SK-N-MC (cell line): ENCODE measurements around the gene ZIM2.

Experiments
- DNase-seq: peaks from one replicate; pipeline ENCODE4 v3.0.0-alpha.2; 2011; ENCODE audit warnings: low read depth, low spot score
- H3K27ac ChIP-seq: fragments of 200-600 bp; sonication (generic); 2 replicates; pipeline ENCODE4 v1.5.1; 2016; ENCODE audit warnings: mixed run types
- H3K36me3 ChIP-seq: fragments of 200-600 bp; sonication (generic); 2 replicates; pipeline ENCODE4 v1.6.1; 2017; ENCODE audit warnings: antibody characterized with exemption, low read length, mixed read lengths; ENCODE audit not compliant: insufficient read depth
- H3K4me3 ChIP-seq: fragments of 200-600 bp; sonication (generic); 2 replicates; pipeline ENCODE4 v1.5.1; 2016
- H3K9ac ChIP-seq: fragments of 200-600 bp; sonication (generic); 2 replicates; pipeline ENCODE4 v1.8.0; 2017; ENCODE audit warnings: mixed run types, mixed read lengths; ENCODE audit not compliant: insufficient read length
- H3K9me3 ChIP-seq: fragments of 200-600 bp; sonication (generic); 2 replicates; pipeline ENCODE4 v1.6.1; 2017; ENCODE audit warnings: low read depth, mild to moderate bottlenecking, antibody characterized with exemption, low read length, moderate library complexity, mixed read lengths
- EZH2 ChIP-seq: fragments of 200-600 bp; sonication (generic); IDR thresholded peaks from one replicate; pipeline ENCODE4 v1.6.1; 2017; ENCODE audit warnings: antibody characterized with exemption
- FOXP2 ChIP-seq: optimal IDR thresholded peaks from 2 replicates; pipeline ENCODE3; 2011; ENCODE audit warnings: mild to moderate bottlenecking, moderate library complexity; ENCODE audit not compliant: insufficient read depth; ENCODE audit errors: extremely low read length, control extremely low read depth
- POLR2AphosphoS5 ChIP-seq: IDR thresholded peaks from 2 replicates; pipeline ENCODE4 v1.6.1; 2012; ENCODE audit warnings: mild to moderate bottlenecking, low read depth, low read length, borderline replicate concordance

ZIM2 gene

GRCh38 chr19:56748378-56748777, 92.1 kb downstream of the ZIM2 start:
- H3K4me3 ChIP-seq: no peak overlapping the region
- DNase-seq: no peak
- no peak overlapping the region for H3K9ac ChIP-seq
- H3K36me3 ChIP-seq: no peaks in the 10 kb centered on the region
- H3K27ac ChIP-seq: no peak overlapping the region
- TF ChIP-seq POLR2AphosphoS5: no peak
- TF ChIP-seq FOXP2: no peak
- TF ChIP-seq EZH2: no peak
- no peaks in the 10 kb centered on the region for H3K9me3 ChIP-seq

- H3K27ac ChIP-seq: no peak overlapping the region
- H3K9ac ChIP-seq: no peak overlapping the region
- no peak for DNase-seq
- no peaks in the 10 kb centered on the region for H3K9me3 ChIP-seq
- no peaks in the 10 kb centered on the region for H3K36me3 ChIP-seq
- H3K4me3 ChIP-seq: no peak overlapping the region
- TF ChIP-seq EZH2 (no peak), POLR2AphosphoS5 (no peak), FOXP2 (no peak)
Measured at GRCh38 chr19:56746367-56746766, 94.2 kb downstream of the ZIM2 start.

GRCh38 chr19:56740501-56740900, 100.0 kb downstream of the ZIM2 start:
- Histone ChIP-seq H3K9ac (no peak overlapping the region), H3K4me3 (no peak overlapping the region), H3K36me3 (no peaks in the 10 kb centered on the region), H3K9me3 (no peaks in the 10 kb centered on the region), H3K27ac (no peak overlapping the region)
- TF ChIP-seq POLR2AphosphoS5: no peak
- no peak for DNase-seq

GRCh38 chr19:56736571-56736970, 104.0 kb downstream of the ZIM2 start:
- Histone ChIP-seq H3K36me3 (no peaks in the 10 kb centered on the region), H3K9me3 (no peaks in the 10 kb centered on the region), H3K9ac (no peak overlapping the region), H3K27ac (no peak overlapping the region), H3K4me3 (no peak overlapping the region)
- DNase-seq: no peak
- TF ChIP-seq FOXP2 (no peak), EZH2 (no peak), POLR2AphosphoS5 (no peak)

GRCh38 chr19:56732976-56733375, 107.5 kb downstream of the ZIM2 start:
- Histone ChIP-seq H3K9me3 (no peaks in the 10 kb centered on the region), H3K9ac (no peak overlapping the region), H3K4me3 (no peak overlapping the region), H3K27ac (no peak overlapping the region), H3K36me3 (no peaks in the 10 kb centered on the region)
- TF ChIP-seq POLR2AphosphoS5 (no peak), EZH2 (no peak), FOXP2 (no peak)
- no peak for DNase-seq

GRCh38 chr19:56727677-56728076, 112.8 kb downstream of the ZIM2 start:
- no peak for DNase-seq
- no peaks in the 10 kb centered on the region for H3K36me3 ChIP-seq
- no peak overlapping the region for H3K4me3 ChIP-seq
- TF ChIP-seq EZH2 (no peak), POLR2AphosphoS5 (no peak), FOXP2 (no peak)
- no peak overlapping the region for H3K27ac ChIP-seq
- H3K9me3 ChIP-seq: no peaks in the 10 kb centered on the region
- no peak overlapping the region for H3K9ac ChIP-seq

- H3K9me3 ChIP-seq: no peaks in the 10 kb centered on the region
- no peak overlapping the region for H3K9ac ChIP-seq
- H3K4me3 ChIP-seq: no peak overlapping the region
- no peaks in the 10 kb centered on the region for H3K36me3 ChIP-seq
- DNase-seq: no peak
- H3K27ac ChIP-seq: no peak overlapping the region
- no peak for TF ChIP-seq FOXP2
Measured at GRCh38 chr19:56725829-56726424, 114.6 kb downstream of the ZIM2 start.
